Measurements from ENCODE around the gene AKT1S1.
"Not testable (repeated sequence)": the region's sequence is repeated elsewhere in the genome, so short reads cannot be mapped to it uniquely, and the experiment has no call there.

AKT1S1 gene

GRCh38 chr19:49837009-49837310 lies 40.2 kb downstream of the AKT1S1 start:
- no peak for DNase-seq (ENCODE audit: low read depth)

GRCh38 chr19:49836176-49837008 lies 40.8 kb downstream of the AKT1S1 start:
- DNase-seq (ENCODE audit: low read depth), result no peak

- DNase-seq (ENCODE audit: low read depth), result no peak
These were observed 41.6 kb downstream of the AKT1S1 start for GRCh38 chr19:49835562-49835961.

GRCh38 chr19:49833599-49833998 lies 43.6 kb downstream of the AKT1S1 start:
- no peak for DNase-seq (ENCODE audit: low read depth)

GRCh38 chr19:49832556-49832955 lies 44.6 kb downstream of the AKT1S1 start:
- DNase-seq (ENCODE audit: low read depth), result no peak

GRCh38 chr19:49831592-49831991 lies 45.6 kb downstream of the AKT1S1 start:
- no peak for DNase-seq (ENCODE audit: low read depth)

- DNase-seq (ENCODE audit: low read depth), result no peak
These were observed 46.4 kb downstream of the AKT1S1 start for GRCh38 chr19:49830766-49831165.

GRCh38 chr19:49829721-49830120 lies 47.4 kb downstream of the AKT1S1 start:
- DNase-seq (ENCODE audit: low read depth), result no peak

- DNase-seq (ENCODE audit: low read depth), result no peak
These were observed 48.0 kb downstream of the AKT1S1 start for GRCh38 chr19:49829200-49829599.

GRCh38 chr19:49827034-49827433 lies 50.1 kb downstream of the AKT1S1 start:
- no peak for DNase-seq (ENCODE audit: low read depth)

GRCh38 chr19:49824662-49825061 lies 52.5 kb downstream of the AKT1S1 start:
- no peak for DNase-seq (ENCODE audit: low read depth)

- no peak for DNase-seq (ENCODE audit: low read depth)
These were observed 53.7 kb downstream of the AKT1S1 start for GRCh38 chr19:49823472-49823871.

GRCh38 chr19:49820125-49820524 lies 57.0 kb downstream of the AKT1S1 start:
- no peak for DNase-seq (ENCODE audit: low read depth)

- DNase-seq (ENCODE audit: low read depth), result not testable (repeated sequence)
These were observed 57.6 kb downstream of the AKT1S1 start for GRCh38 chr19:49819452-49820115.

All from stimulated activated CD8-positive, alpha-beta memory T cell treated with anti-CD3 and anti-CD28 coated beads, Interleukin-7, amount 100 ng/mL, for 24 hours (primary cell).